Small intestine (tissue), 7 donors: ENCODE measurements around the gene BICC1. TPM values are rescaled to one million over a fixed set of nuclear protein-coding genes. Genes with fewer than 3 reads are reported as not detected.

Experiments used
- DNase-seq, 2 donors: peaks; one replicate each; pipeline versions ENCODE4 v3.0.0 to v3.0.0-alpha.2; 2013
- FAIRE-seq: peaks from 2 replicates; lab custom pipeline; 2012; peaks lifted over from hg19 to GRCh38; lab: Jason Lieb, UNC
- H3K27ac ChIP-seq, 3 donors: one replicate each; pipeline ENCODE4 v1.5.1; 2013; ENCODE audit warnings: low read length in 2 of 3, mild to moderate bottlenecking in 2 of 3, control low read depth in 1 of 3, inconsistent platforms in 1 of 3, low read depth in 1 of 3, moderate library complexity in 1 of 3
- H3K27me3 ChIP-seq, 3 donors: one replicate each; pipeline ENCODE4 v1.6.1; 2013; ENCODE audit warnings: low read length in 3 of 3, inconsistent platforms in 1 of 3; ENCODE audit not compliant: control insufficient read depth in 3 of 3, insufficient read depth in 3 of 3
- H3K36me3 ChIP-seq, 3 donors: one replicate each; pipeline ENCODE4 v1.6.1; 2013; ENCODE audit warnings: low read length in 3 of 3, inconsistent platforms in 1 of 3, low read depth in 1 of 3, mild to moderate bottlenecking in 1 of 3, moderate library complexity in 1 of 3; ENCODE audit not compliant: control insufficient read depth in 3 of 3, insufficient read depth in 2 of 3
- H3K4me1 ChIP-seq, 3 donors: one replicate each; pipeline ENCODE4 v1.6.1; 2013; ENCODE audit warnings: low read length in 2 of 3, inconsistent platforms in 1 of 3, low read depth in 1 of 3, mild to moderate bottlenecking in 1 of 3, moderate library complexity in 1 of 3; ENCODE audit not compliant: control insufficient read depth in 3 of 3, insufficient read depth in 2 of 3
- H3K4me3 ChIP-seq, 3 donors: one replicate each; pipeline ENCODE4 v1.5.1; 2013; ENCODE audit warnings: low read length in 3 of 3, control low read depth in 1 of 3, inconsistent platforms in 1 of 3, low read depth in 1 of 3, mild to moderate bottlenecking in 1 of 3, moderate library complexity in 1 of 3
- H3K9me3 ChIP-seq, 2 donors: one replicate each; pipeline ENCODE4 v1.6.1; 2013; ENCODE audit warnings: low read depth in 1 of 2, low read length in 1 of 2; ENCODE audit not compliant: control insufficient read depth in 2 of 2, insufficient read depth in 1 of 2
- WGBS, 3 donors: extraction: QIAGEN DNeasy Blood & Tissue Kit; methylation state at CpG; one replicate each; pipeline ENCODE4 v1.1.7; 2013; 5-methylcytosine and 5-hydroxymethylcytosine counted together
- polyA plus RNA-seq, 4 donors: library from polyadenylated mRNA; stranded (reverse) in 3 of 4; unstranded in 1 of 4; fragments of 200-250 nt in 3 of 4; fragments of 120-200 nt in 1 of 4; gene quantifications; one replicate each; pipeline versions ENCODE4 v1.2.1 to v1.2.3, GENCODE V29; 2013
- donor health status: healthy with polysubstance abuse.
- donor health status: control.
- donor health status: control.
- donor health status: Bipolar disorder and iron deficiency.
- donor health status: healthy.

BICC1 gene
- polyA plus RNA-seq, 4 donors: 0.81 to 4.7 (median 1.3) TPM; not detected in 1

GRCh38 chr10:58723966-58724365, 211.3 kb downstream of the BICC1 start:
- Histone ChIP-seq H3K4me3 (no peak overlapping the region), H3K36me3 (no peaks in the 10 kb centered on the region), H3K4me1 (no peaks in the 10 kb centered on the region), H3K9me3 (no peaks in the 10 kb centered on the region), H3K27ac (no peak overlapping the region), H3K27me3 (no peaks in the 10 kb centered on the region)
- DNase-seq (no peak), FAIRE-seq (no peak)
- 75 to 89% (median 85%) methylated on average over 1 of the region's 1 CpG for WGBS, 3 donors

DNA sequence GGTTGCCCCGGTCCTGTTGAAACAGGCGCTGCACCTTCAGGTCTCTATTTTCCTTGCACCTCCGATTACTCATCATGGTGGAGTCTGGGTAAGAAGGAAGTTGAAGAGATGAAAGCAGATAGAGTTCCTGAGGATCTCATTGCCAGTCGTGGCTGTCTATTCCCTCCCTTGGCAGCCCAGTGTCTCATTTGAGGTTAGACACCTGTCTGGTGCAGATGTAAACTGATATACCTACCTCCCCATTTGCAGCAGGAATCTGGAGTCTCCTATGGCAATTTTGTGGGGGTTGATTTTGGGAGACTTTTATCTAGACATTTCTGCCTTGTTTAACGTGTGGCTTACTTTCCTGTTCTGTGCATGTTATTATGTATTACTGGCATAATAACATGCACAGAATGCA, 212.1 kb downstream of the BICC1 start:
- Histone ChIP-seq H3K27ac (no peak overlapping the region), H3K27me3 (no peaks in the 10 kb centered on the region), H3K9me3 (peaks cover 0 to 4% of the 10 kb centered on the region in 2 donors), H3K36me3 (no peaks in the 10 kb centered on the region), H3K4me3 (no peak overlapping the region), H3K4me1 (no peaks in the 10 kb centered on the region)
- DNase-seq (no peak), FAIRE-seq (no peak)
- 81 to 90% (median 87%) methylated on average over 5 of the region's 5 CpGs for WGBS, 3 donors

- Histone ChIP-seq H3K27me3 (no peaks in the 10 kb centered on the region), H3K9me3 (peaks cover 0 to 7% of the 10 kb centered on the region in 2 donors), H3K27ac (no peak overlapping the region), H3K4me3 (no peak overlapping the region), H3K36me3 (no peaks in the 10 kb centered on the region), H3K4me1 (no peaks in the 10 kb centered on the region)
- FAIRE-seq: no peak
- no peak for DNase-seq
Observed at GRCh38 chr10:58725901-58726300, 213.2 kb downstream of the BICC1 start.

- Histone ChIP-seq H3K36me3 (no peaks in the 10 kb centered on the region), H3K4me1 (no peaks in the 10 kb centered on the region), H3K27ac (no peak overlapping the region), H3K9me3 (peaks cover 0 to 7% of the 10 kb centered on the region in 2 donors), H3K27me3 (no peaks in the 10 kb centered on the region), H3K4me3 (no peak overlapping the region)
- no peak for FAIRE-seq
- DNase-seq: no peak
Observed at GRCh38 chr10:58727633-58728032, 215.0 kb downstream of the BICC1 start.

- H3K27ac ChIP-seq: no peak overlapping the region
- H3K9me3 ChIP-seq: peaks cover 0 to 7% of the 10 kb centered on the region in 2 donors
- FAIRE-seq: no peak
- H3K27me3 ChIP-seq: no peaks in the 10 kb centered on the region
- no peaks in the 10 kb centered on the region for H3K36me3 ChIP-seq
- no peak overlapping the region for H3K4me3 ChIP-seq
- WGBS, 3 donors: 92 to 98% (median 92%) methylated on average over 3 of the region's 3 CpGs
- DNase-seq: no peak
- H3K4me1 ChIP-seq: no peaks in the 10 kb centered on the region
Observed at GRCh38 chr10:58731276-58731675, 218.6 kb downstream of the BICC1 start.

DNA sequence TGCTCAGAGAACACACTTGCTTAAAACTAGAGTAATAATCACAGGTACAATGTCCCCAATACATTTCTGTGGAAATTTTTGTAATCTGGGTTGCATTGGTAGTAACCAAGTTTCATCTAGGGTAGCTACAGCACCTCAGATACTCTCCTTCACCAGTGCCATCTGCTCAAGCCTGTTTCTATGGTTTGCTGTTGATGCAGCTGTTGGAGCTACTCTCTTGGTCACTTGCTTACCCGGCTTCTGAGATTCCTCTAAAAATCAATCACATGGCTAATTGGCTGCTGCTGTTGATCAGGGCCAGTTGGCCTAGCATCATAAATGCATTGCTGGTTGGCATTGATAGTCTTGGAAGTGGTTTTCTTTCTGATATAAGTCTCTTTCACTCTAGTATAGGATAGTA, 220.8 kb downstream of the BICC1 start:
- H3K4me3 ChIP-seq: no peak overlapping the region
- H3K27ac ChIP-seq: no peak overlapping the region
- FAIRE-seq: no peak
- H3K36me3 ChIP-seq: no peaks in the 10 kb centered on the region
- 64 to 88% (median 83%) methylated on average over 1 of the region's 1 CpG for WGBS, 3 donors
- DNase-seq: no peak
- peaks cover 0 to 7% of the 10 kb centered on the region in 2 donors for H3K9me3 ChIP-seq
- H3K27me3 ChIP-seq: no peaks in the 10 kb centered on the region
- H3K4me1 ChIP-seq: no peaks in the 10 kb centered on the region

GRCh38 chr10:58734116-58734515, 221.4 kb downstream of the BICC1 start:
- Histone ChIP-seq H3K9me3 (peaks cover 0 to 7% of the 10 kb centered on the region in 2 donors), H3K27ac (no peak overlapping the region), H3K36me3 (no peaks in the 10 kb centered on the region), H3K4me3 (no peak overlapping the region), H3K4me1 (no peaks in the 10 kb centered on the region), H3K27me3 (no peaks in the 10 kb centered on the region)
- 68 to 81% (median 75%) methylated on average over 5 of the region's 5 CpGs for WGBS, 3 donors
- FAIRE-seq (no peak), DNase-seq (no peak)

GRCh38 chr10:58734664-58735063, 222.0 kb downstream of the BICC1 start:
- DNase-seq (no peak), FAIRE-seq (no peak)
- no peaks in the 10 kb centered on the region for H3K4me1 ChIP-seq
- H3K4me3 ChIP-seq: no peak overlapping the region
- no peaks in the 10 kb centered on the region for H3K27me3 ChIP-seq
- peaks cover 0 to 4% of the 10 kb centered on the region in 2 donors for H3K9me3 ChIP-seq
- no peaks in the 10 kb centered on the region for H3K36me3 ChIP-seq
- no peak overlapping the region for H3K27ac ChIP-seq

- DNase-seq: no peak
- Histone ChIP-seq H3K27ac (no peak overlapping the region), H3K36me3 (no peaks in the 10 kb centered on the region), H3K27me3 (no peaks in the 10 kb centered on the region), H3K4me3 (no peak overlapping the region), H3K9me3 (peaks cover 0 to 3% of the 10 kb centered on the region in 2 donors), H3K4me1 (no peaks in the 10 kb centered on the region)
- WGBS, 3 donors: 62 to 75% (median 74%) methylated on average over 7 of the region's 7 CpGs
- no peak for FAIRE-seq
Observed at GRCh38 chr10:58735087-58735486, 222.4 kb downstream of the BICC1 start.
